ENCODE measurements around the gene EXOSC7.

EXOSC7 gene

GRCh38 chr3:45010811-45011333 lies 34.8 kb downstream of the EXOSC7 start:
- peaks cover 8% of the 10 kb centered on the region; the same call in 1 of the 2 replicates for H3K36me3 ChIP-seq (ENCODE audit: low read length)
- H3K27me3 ChIP-seq (ENCODE audit: low read length), result no peaks in the 10 kb centered on the region
- H3K4me2 ChIP-seq (ENCODE audit: low read depth, low read length, poor library complexity, severe bottlenecking), result no peak overlapping the region
- H3K27ac ChIP-seq (ENCODE audit: low read depth, low read length), result no peak overlapping the region
- no peaks in the 10 kb centered on the region for H3K9me3 ChIP-seq (ENCODE audit: insufficient read depth, low read length)
- no peak overlapping the region for H2AFZ ChIP-seq (ENCODE audit: low read depth, low read length, severe bottlenecking)
- H4K20me1 ChIP-seq (ENCODE audit: low read depth, low read length), result no peaks in the 10 kb centered on the region
- no peak for TF ChIP-seq CTCF (IDR thresholded peaks at IDR 0.05; ENCODE audit: insufficient read depth, low read length, poor library complexity, severe bottlenecking)
- no peak for TF ChIP-seq EZH2phosphoT487 (conservative IDR thresholded peaks at IDR 0.05; ENCODE audit: low read length)
- H3F3A ChIP-seq (ENCODE audit: insufficient read depth), result no peaks in the 10 kb centered on the region
- no peaks in the 10 kb centered on the region for H3K9me2 ChIP-seq (replicated peaks; ENCODE audit: insufficient read depth, low read length)
- H3K79me2 ChIP-seq (ENCODE audit: insufficient read depth, low read length), result no peaks in the 10 kb centered on the region
- no peak overlapping the region for H3K4me3 ChIP-seq (ENCODE audit: insufficient read depth, low read length, poor library complexity, severe bottlenecking)
- no peak overlapping the region for H3K9ac ChIP-seq (ENCODE audit: low read length)

DNA sequence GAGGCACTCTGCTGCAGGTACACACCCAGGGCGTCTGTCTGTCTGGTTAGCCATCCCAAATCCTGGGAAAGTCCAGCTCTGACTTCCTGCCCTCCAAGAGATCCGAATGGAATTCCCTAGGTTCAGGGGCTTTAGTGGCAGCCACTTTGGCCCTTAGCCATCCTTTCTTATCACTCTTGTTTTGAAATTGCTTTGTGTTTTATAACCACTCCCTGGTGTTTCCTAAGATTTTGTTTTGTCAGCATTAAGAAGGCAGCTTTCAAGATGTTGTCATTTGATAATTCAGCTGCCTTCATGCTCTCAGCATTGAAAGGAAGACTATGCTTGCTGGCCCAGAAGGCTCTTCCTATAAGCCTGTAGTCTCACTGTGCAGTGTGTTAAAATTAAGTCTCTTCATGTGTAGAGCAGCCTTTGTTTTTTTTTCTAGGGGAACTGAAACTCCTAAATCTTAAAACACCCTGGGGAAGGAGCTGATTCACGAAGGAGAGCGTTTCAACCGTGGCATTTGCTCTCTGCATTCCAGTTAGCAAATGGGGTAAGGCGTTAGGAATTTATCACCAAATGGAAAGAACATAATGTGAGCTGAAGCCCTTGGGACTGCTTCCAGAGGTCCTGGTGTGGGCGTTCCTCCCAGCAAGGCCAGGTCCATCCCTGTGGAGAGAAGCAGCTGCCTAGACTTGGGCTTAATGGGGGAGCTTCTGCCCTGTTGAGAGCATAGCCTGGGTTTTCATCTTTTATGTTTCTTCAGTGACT lies 35.9 kb downstream of the EXOSC7 start:
- H3K27ac ChIP-seq (ENCODE audit: low read depth, low read length), result no peak overlapping the region
- H3K79me2 ChIP-seq (ENCODE audit: insufficient read depth, low read length), result no peaks in the 10 kb centered on the region
- TF ChIP-seq CTCF (IDR thresholded peaks at IDR 0.05; ENCODE audit: insufficient read depth, low read length, poor library complexity, severe bottlenecking), result no peak
- no peaks in the 10 kb centered on the region for H3K9me3 ChIP-seq (ENCODE audit: insufficient read depth, low read length)
- no peaks in the 10 kb centered on the region for H3K9me2 ChIP-seq (replicated peaks; ENCODE audit: insufficient read depth, low read length)
- no peak overlapping the region for H2AFZ ChIP-seq (ENCODE audit: low read depth, low read length, severe bottlenecking)
- H3K9ac ChIP-seq (ENCODE audit: low read length), result no peak overlapping the region
- no peaks in the 10 kb centered on the region for H4K20me1 ChIP-seq (ENCODE audit: low read depth, low read length)
- peaks cover 8% of the 10 kb centered on the region; the same call in 1 of the 2 replicates for H3K36me3 ChIP-seq (ENCODE audit: low read length)
- H3K27me3 ChIP-seq (ENCODE audit: low read length), result no peaks in the 10 kb centered on the region
- no peaks in the 10 kb centered on the region for H3F3A ChIP-seq (ENCODE audit: insufficient read depth)
- no peak overlapping the region for H3K4me3 ChIP-seq (ENCODE audit: insufficient read depth, low read length, poor library complexity, severe bottlenecking)
- H3K4me2 ChIP-seq (ENCODE audit: low read depth, low read length, poor library complexity, severe bottlenecking), result no peak overlapping the region

- Histone ChIP-seq H3K9ac (ENCODE audit: low read length) (no peak overlapping the region), H3K79me2 (ENCODE audit: insufficient read depth, low read length) (no peaks in the 10 kb centered on the region), H2AFZ (ENCODE audit: low read depth, low read length, severe bottlenecking) (no peak overlapping the region), H3K36me3 (ENCODE audit: low read length) (peaks cover 8% of the 10 kb centered on the region; the same call in 1 of the 2 replicates), H3F3A (ENCODE audit: insufficient read depth) (no peaks in the 10 kb centered on the region), H3K4me3 (ENCODE audit: insufficient read depth, low read length, poor library complexity, severe bottlenecking) (no peak overlapping the region), H4K20me1 (ENCODE audit: low read depth, low read length) (no peaks in the 10 kb centered on the region), H3K4me2 (ENCODE audit: low read depth, low read length, poor library complexity, severe bottlenecking) (no peak overlapping the region), H3K27me3 (ENCODE audit: low read length) (no peaks in the 10 kb centered on the region), H3K9me3 (ENCODE audit: insufficient read depth, low read length) (no peaks in the 10 kb centered on the region), H3K9me2 (replicated peaks; ENCODE audit: insufficient read depth, low read length) (no peaks in the 10 kb centered on the region), H3K27ac (ENCODE audit: low read depth, low read length) (no peak overlapping the region)
- TF ChIP-seq CTCF (IDR thresholded peaks at IDR 0.05; ENCODE audit: insufficient read depth, low read length, poor library complexity, severe bottlenecking), result no peak
- no peak for TF ChIP-seq EZH2phosphoT487 (conservative IDR thresholded peaks at IDR 0.05; ENCODE audit: low read length)
Observed at GRCh38 chr3:45012577-45012976, 36.5 kb downstream of the EXOSC7 start.

Data from SU-DHL-6 (cell line).